ENCODE results near the gene SLC2A5. TPM values are rescaled to one million over a fixed set of nuclear protein-coding genes. Genes with fewer than 3 reads are reported as not detected.

SLC2A5 gene
- total and polyA plus RNA-seq, 2 of the 4 experiments (the other 2 are of a cell fraction): 0.03 to 0.18 TPM

- Histone ChIP-seq H3K79me1 (ENCODE audit: low read depth in 1 of 2, low read length in 2 of 2) (no peaks in the 10 kb centered on the region), H3K4me3 (ENCODE audit: insufficient read depth, low read depth, low read length) (no peak overlapping the region), H3K9me1 (ENCODE audit: insufficient read depth, low read length) (no peaks in the 10 kb centered on the region), H2BK20ac (ENCODE audit: low read depth, low read length) (no peak overlapping the region), H3K14ac (replicated peaks; ENCODE audit: low read depth, low read length) (no peak overlapping the region), H4K20me1 (ENCODE audit: insufficient read depth, low read length) (no peaks in the 10 kb centered on the region), H2BK120ac (ENCODE audit: low read depth, low read length) (no peak overlapping the region), H3K36me3 (ENCODE audit: control insufficient read depth, insufficient read depth, low read length) (no peaks in the 10 kb centered on the region), H3K27ac (ENCODE audit: insufficient read depth, low read length) (no peak overlapping the region), H4K8ac (ENCODE audit: low read depth in 2 of 2, low read length in 2 of 2) (no peak overlapping the region), H2AFZ (replicated peaks; ENCODE audit: low read length, poor library complexity) (no peak overlapping the region), H4K5ac (ENCODE audit: low read depth, low read length) (no peak overlapping the region), H3K23ac (ENCODE audit: low read depth, low read length) (no peak overlapping the region), H3K9me3 (ENCODE audit: control insufficient read depth, insufficient read depth, low read length) (no peaks in the 10 kb centered on the region), H3K9ac (ENCODE audit: low read depth, low read length) (no peak overlapping the region), H3K4me2 (ENCODE audit: low read depth, low read length) (no peak overlapping the region), H3K4me1 (ENCODE audit: control insufficient read depth, insufficient read depth, low read length) (peaks cover 1% of the 10 kb centered on the region; the same call in 1 of the 2 replicates), H3K27me3 (ENCODE audit: control insufficient read depth, insufficient read depth, low read length) (peaks cover 8% of the 10 kb centered on the region; the same call in 1 of the 2 replicates), H4K91ac (ENCODE audit: insufficient read depth, low read depth, low read length) (no peak overlapping the region), H2BK15ac (ENCODE audit: low read depth, low read length) (no peak overlapping the region), H2AK5ac (ENCODE audit: low read depth, low read length) (no peak overlapping the region), H3K4ac (ENCODE audit: low read depth, low read length) (no peak overlapping the region), H3K56ac (ENCODE audit: extremely low read depth, insufficient read depth, low read length) (no peak overlapping the region), H2BK5ac (ENCODE audit: low read depth, low read length, poor library complexity, severe bottlenecking) (no peak overlapping the region), H2AK9ac (replicated peaks; ENCODE audit: low read depth, low read length, poor library complexity) (peak overlapping the region; percentile 76), H3K18ac (ENCODE audit: low read depth, low read length) (no peak overlapping the region)
- 50% methylated on average over 1 of the region's 10 CpGs; no CpG with 5 or more reads in 1 of the 2 experiments for WGBS, 2 experiments (ENCODE audit: extremely low coverage in 2 of 2, insufficient read length in 1 of 2)
- no TSS peak for BruUV-seq (replicated peaks)
- ATAC-seq (ENCODE audit: low read depth) (no peak), DNase-seq (no peak)
- intact Hi-C loops (cut with micrococcal nuclease): loop anchor here (5.0 kb wide), 1 partner anchor 136 kb away; no protein-coding TSS in a partner anchor
- TF ChIP-seq CTCF (conservative IDR thresholded peaks at IDR 0.05; ENCODE audit: low read depth, low read length): no peak
- no peak for TF ChIP-seq CHD1 (IDR thresholded peaks at IDR 0.05; ENCODE audit: low read depth, low read length)
- TF ChIP-seq USF2 (IDR thresholded peaks at IDR 0.05; ENCODE audit: low read depth, low read length): no peak
- TF ChIP-seq CEBPB (IDR thresholded peaks at IDR 0.05; ENCODE audit: low read depth, low read length): no peak
- TF ChIP-seq MAFK (IDR thresholded peaks at IDR 0.05; ENCODE audit: low read depth, low read length): no peak
- no peak for TF ChIP-seq BHLHE40 (IDR thresholded peaks at IDR 0.05; ENCODE audit: low read depth, low read length)
- TF ChIP-seq MAZ (IDR thresholded peaks at IDR 0.05; ENCODE audit: borderline replicate concordance, low read depth, low read length): no peak
- no peak for TF ChIP-seq FOS (IDR thresholded peaks at IDR 0.05; ENCODE audit: low read depth, low read length)
- no peak for TF ChIP-seq MXI1 (IDR thresholded peaks at IDR 0.05; ENCODE audit: borderline replicate concordance, low read depth, low read length)
- TF ChIP-seq SMC3 (IDR thresholded peaks at IDR 0.05; ENCODE audit: low read depth, low read length): no peak
- in situ Hi-C loops (cut with MboI; ENCODE audit: low sequenced_read_pairs): loop anchor here (5.0 kb wide), 1 partner anchor 94 kb away; no protein-coding TSS in a partner anchor
- CTCF ChIA-PET: no interaction called here
- dilution Hi-C loops (cut with HindIII; ENCODE audit: low sequenced_read_pairs, unreplicated experiment): no loop called here
- POLR2A ChIA-PET (ENCODE audit: unreplicated experiment): no interaction called here
Measured at GRCh38 chr1:9008236-9008635, 61.2 kb downstream of the SLC2A5 start.
